NCI-H2227 (cell line): ENCODE data around the gene COL6A1.

Source experiments
- DNase-seq: peaks from one replicate; lab custom pipeline; 2025; ENCODE audit not compliant: unreplicated experiment; lab: John Stamatoyannopoulos, UW

The COL6A1 gene

GRCh38 chr21:45982758-45983648 is 1.4 kb downstream of the COL6A1 start:
- DNase-seq, result no peak

GRCh38 chr21:45983649-45983965 is 2.0 kb downstream of the COL6A1 start:
- DNase-seq, result no peak

DNA sequence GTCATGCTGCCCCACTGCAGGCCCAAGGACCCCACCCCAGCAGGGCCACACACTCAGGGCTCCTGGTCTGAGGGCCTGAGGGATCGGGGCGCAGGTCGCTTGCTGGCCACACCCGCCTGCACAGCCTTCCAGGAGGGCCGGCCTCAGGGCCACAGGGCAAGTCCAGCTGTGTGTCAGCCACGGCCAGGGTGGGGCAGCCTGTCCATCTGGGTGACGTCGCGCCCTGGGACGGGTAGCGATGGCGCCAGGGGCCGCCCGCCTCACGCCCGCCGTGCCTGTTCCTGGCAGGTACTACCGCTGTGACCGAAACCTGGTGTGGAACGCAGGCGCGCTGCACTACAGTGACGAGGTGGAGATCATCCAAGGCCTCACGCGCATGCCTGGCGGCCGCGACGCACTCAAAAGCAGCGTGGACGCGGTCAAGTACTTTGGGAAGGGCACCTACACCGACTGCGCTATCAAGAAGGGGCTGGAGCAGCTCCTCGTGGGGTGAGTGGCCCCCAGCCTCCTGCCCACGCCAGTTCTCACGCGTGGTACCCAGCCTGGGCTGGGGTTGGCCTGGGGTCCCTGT is 2.5 kb downstream of the COL6A1 start:
- no peak for DNase-seq

GRCh38 chr21:45984584-45985095 is 3.1 kb downstream of the COL6A1 start:
- no peak for DNase-seq

GRCh38 chr21:45985471-45986315 is 4.1 kb downstream of the COL6A1 start:
- no peak for DNase-seq

DNA sequence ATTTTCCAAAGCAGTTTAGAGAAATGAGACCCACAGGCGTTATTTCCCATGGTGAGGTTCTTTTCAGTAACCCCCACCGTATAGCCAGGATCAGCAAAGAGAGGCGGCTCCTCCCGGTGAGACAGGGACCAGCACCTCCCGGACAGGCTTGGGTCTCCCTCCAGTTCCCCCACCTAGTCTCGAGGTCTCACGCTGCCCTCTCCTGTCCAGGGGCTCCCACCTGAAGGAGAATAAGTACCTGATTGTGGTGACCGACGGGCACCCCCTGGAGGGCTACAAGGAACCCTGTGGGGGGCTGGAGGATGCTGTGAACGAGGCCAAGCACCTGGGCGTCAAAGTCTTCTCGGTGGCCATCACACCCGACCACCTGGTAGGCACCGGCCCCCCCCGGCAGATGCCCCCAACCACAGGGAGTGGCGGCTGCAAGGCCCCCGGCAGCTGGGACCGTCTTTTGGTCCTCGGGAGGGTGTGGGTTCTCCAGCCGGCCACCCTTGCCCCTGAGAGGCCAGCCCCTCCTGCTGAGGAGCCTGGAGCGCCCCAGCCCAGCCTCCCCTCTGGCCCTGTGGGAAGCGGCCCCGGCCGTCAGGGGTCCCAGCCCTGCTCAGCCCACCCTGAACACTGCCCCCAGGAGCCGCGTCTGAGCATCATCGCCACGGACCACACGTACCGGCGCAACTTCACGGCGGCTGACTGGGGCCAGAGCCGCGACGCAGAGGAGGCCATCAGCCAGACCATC is 4.9 kb downstream of the COL6A1 start:
- DNase-seq, result no peak

- DNase-seq, result no peak
Measured at GRCh38 chr21:45987121-45987711, 5.6 kb downstream of the COL6A1 start.

GRCh38 chr21:45988366-45989347 is 7.1 kb downstream of the COL6A1 start:
- DNase-seq, result no peak

DNA sequence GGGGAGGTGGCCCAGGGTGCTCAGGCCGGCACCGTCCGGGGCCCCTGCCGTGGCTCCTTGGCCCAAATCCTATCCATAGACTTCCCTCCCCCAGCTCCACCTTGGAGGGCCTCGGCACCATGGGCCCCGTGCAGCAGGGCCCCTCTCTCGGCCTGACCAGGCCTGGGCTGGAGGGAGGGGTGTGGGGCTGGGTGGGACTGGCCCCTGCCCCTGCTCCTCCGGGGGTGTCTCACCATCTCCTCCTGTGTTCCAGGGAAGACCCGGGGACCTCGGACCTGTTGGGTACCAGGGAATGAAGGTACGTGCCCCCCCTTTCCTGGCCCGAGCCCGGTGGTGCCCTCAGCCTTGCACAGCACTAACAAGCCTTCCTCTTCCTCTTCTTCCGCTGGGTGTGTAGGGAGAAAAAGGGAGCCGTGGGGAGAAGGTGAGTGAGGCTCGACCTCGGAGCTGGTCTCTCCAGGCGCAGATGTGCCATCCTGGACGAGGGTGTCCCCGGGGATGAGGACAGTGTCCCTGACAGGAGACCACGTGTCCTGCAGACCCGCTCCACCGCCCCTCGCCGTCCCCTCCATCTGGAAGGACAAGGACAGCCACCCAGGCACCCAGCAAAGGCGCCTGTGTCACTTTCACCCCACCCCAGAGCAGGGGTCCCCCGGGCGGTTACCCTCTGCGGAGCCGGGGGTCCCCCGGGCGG is 7.9 kb downstream of the COL6A1 start:
- DNase-seq, result no peak

DNA sequence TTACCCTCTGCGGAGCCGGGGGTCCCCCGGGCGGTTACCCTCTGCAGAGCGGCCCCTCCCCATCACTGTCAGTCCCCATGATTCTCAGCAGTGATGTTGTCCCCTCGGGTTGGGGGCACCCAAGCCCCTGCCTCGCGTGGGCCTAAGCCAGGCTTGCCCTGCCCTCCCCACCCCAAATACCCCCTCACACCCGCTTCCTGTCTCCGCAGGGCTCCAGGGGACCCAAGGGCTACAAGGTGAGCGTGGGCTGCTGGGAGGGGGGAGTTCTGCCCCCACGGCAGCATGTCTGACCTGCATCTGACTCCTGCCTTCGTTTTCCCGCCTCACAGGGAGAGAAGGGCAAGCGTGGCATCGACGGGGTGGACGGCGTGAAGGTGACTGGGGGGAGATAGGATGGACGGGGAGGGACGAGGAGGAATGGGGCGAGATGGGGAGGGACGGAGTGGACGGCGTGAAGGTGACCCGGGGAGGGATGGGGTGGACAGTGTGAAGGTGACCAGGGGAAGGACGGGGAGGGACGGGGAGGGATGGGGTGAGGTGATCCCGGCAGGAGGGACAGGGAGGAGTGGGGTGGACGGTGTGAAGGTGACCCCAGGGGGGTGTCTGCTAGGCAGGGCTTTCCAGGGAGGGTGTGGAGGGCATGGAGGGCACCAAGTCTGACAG is 8.6 kb downstream of the COL6A1 start:
- DNase-seq, result no peak

- DNase-seq, result no peak
Measured at GRCh38 chr21:45990741-45991605, 9.4 kb downstream of the COL6A1 start.

- DNase-seq, result no peak
Measured at GRCh38 chr21:45991606-45992300, 10.2 kb downstream of the COL6A1 start.

DNA sequence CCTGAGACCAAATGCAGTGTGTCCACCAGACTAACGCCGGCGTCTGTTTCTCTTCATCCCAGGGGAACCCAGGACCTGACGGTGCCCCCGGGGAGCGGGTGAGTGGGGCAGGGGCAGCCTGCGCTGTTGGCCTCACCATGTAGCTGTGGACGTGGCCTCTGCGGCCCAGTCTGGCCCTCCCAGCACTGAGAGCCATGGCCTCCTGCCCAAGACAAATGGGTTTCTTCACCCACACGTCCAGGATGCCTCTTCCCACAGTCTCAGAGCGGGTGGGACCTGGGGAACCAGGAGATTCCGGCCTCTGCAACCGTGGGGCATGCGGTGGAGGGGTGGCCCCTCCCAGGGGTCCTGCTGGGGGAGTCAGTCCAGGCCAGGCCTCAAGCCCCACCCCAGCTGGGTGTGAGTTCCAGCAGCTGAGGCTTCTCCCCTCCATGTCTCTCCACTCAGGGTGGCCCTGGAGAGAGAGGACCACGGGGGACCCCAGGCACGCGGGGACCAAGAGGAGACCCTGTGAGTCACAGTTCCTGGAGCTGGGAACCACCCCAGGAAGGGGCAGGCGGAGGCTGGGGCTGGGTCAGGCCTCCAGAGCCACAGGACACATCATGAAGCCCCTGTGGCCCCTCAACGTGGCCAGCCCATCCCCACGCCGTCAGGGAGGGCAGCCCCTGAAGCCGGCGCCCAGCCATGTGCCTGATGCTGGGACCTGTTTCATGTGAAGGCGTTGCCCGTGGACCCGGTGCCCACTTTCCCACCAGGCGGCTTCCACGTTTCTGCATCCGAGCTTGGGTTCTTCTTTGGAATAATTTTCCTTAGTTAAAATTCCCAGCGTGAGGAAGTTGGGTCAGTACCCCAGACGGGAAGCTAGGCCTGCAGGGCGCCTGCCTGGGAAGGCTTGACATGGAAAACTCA is 11.0 kb downstream of the COL6A1 start:
- no peak for DNase-seq

DNA sequence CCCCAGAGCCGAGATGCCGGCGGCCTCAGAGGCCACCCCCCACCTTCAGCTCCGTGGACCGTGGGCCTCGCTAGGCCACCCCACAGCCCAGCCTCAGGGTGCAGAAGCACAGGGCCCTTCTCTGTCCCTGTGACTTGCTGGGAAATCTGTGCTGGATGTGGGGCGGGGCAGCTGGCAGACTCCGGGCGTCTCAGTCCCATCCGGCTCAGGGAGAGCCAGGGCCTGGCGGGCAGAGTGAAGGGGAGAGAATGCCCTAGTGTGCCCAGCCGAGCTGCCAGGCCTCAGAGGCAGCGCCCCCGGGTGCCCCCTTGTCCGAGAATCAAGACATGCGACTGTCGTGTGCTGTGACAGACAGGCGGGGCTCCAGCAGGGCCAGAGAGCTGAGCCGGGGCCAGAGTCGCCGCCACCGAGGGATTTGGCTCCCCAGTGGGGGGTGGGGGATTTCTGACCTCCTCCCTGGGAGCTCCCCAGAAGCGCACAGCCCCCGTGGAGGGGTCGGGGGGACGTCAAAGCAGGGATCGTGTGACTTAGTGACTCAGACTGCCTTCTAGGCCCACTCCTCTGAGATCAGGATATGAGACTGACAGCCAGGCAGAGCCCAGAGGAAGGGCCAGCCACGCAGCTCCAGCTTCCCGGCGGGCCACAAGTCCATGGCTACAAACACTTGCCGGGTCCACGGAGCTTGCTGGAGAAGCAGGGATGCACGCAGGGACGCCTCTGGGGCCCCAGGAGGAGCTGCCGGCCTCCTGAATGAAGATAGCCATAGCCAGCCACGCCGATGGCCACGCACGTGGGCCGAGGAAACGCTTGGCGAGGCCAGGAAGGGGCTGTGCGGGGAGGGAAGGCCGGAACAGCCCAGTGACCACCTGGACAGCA is 11.9 kb downstream of the COL6A1 start:
- DNase-seq, result no peak
